ENCODE results near the gene OTUB2.

- TF ChIP-seq CTCF (IDR thresholded peaks at IDR 0.05) = no peak
- no peak for TF ChIP-seq POLR2A (IDR thresholded peaks at IDR 0.05)
Measured at GRCh38 chr14:94049625-94050023, 23.5 kb downstream of the OTUB2 start.

Data from esophagus squamous epithelium (tissue), 4 donors.